Testis (tissue), 2 donors: ENCODE measurements around the gene RNF114.

Experiments used
- POLR2A ChIP-seq: fragments of 450-650 bp; IDR thresholded peaks from one replicate; pipeline ENCODE4 v1.6.1; 2017; ENCODE audit warnings: antibody characterized with exemption, mild to moderate bottlenecking, moderate library complexity
- TF ChIP-seq, protein P1 (sequence below), 3 experiments: fragments of 450-650 bp in 2 of 3; fragments of 200-600 bp in 1 of 3; sonication (generic) in 1 of 3; IDR thresholded peaks; one replicate each; pipeline ENCODE4 v1.5.1; 2016 to 2019; ENCODE audit warnings: antibody characterized with exemption in 3 of 3, mild to moderate bottlenecking in 2 of 3, moderate library complexity in 1 of 3

DNA sequence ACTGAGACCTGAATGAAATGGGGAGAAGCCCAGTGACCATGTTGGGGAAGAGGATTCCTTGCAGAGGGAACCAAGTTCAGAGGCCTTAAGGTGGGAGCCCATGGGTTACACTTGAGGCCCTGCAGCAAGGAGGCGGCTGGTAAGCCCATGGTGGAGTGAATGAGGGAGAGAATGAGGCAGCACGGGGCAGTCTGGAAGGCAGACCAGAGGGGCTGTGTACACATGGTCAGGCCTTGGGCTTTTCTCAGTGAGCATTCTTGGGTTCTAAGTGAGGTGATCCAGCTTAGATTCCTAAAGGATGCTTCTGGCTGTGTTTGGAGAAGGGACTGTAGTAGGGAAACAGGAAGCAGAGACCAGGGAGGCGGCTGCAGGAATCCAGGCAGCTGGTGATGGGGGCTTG is 19.0 kb downstream of the RNF114 start:
- TF ChIP-seq, protein P1, sequence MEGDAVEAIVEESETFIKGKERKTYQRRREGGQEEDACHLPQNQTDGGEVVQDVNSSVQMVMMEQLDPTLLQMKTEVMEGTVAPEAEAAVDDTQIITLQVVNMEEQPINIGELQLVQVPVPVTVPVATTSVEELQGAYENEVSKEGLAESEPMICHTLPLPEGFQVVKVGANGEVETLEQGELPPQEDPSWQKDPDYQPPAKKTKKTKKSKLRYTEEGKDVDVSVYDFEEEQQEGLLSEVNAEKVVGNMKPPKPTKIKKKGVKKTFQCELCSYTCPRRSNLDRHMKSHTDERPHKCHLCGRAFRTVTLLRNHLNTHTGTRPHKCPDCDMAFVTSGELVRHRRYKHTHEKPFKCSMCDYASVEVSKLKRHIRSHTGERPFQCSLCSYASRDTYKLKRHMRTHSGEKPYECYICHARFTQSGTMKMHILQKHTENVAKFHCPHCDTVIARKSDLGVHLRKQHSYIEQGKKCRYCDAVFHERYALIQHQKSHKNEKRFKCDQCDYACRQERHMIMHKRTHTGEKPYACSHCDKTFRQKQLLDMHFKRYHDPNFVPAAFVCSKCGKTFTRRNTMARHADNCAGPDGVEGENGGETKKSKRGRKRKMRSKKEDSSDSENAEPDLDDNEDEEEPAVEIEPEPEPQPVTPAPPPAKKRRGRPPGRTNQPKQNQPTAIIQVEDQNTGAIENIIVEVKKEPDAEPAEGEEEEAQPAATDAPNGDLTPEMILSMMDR (IDR thresholded peaks at IDR 0.05) = no peak
- no peak for TF ChIP-seq POLR2A
